HepG2 (cell line): ENCODE measurements around the gene ALDH4A1. TPM values are rescaled to one million over a fixed set of nuclear protein-coding genes. Genes with fewer than 3 reads are reported as not detected.

ENCODE experiments used
- ATAC-seq: fragments of 200-7000 bp; cut with Tn5 transposase; 3 replicates; pipeline ENCODE4 v1.9.1; 2020; ENCODE audit warnings: mild to moderate bottlenecking, moderate library complexity
- BruUV-seq: library from RNA; stranded (reverse); fragments of 400-500 nt; replicated peaks from 2 replicates; lab custom pipeline; 2021; lab: Mats Ljungman, UMichigan
- CTCF ChIA-PET: fragments of 300-600 bp; formaldehyde crosslinking; extraction: SDS; loops from one replicate; lab custom pipeline; 2021; ENCODE audit warnings: low total read pairs, inconsistent platforms, low intra/inter-chr PET ratio; lab: Yijun Ruan, JAX
- POLR2A ChIA-PET: fragments of 350-600 bp; sonication (Branson Sonifier 250); formaldehyde crosslinking; loops from one replicate; lab custom pipeline; 2020; ENCODE audit warnings: antibody characterized with exemption, inconsistent platforms; lab: Yijun Ruan, JAX
- DNase-seq: peaks from one replicate; pipeline ENCODE4 v3.0.0-alpha.2; 2015; ENCODE audit warnings: low spot score
- FAIRE-seq: peaks from 3 replicates; lab custom pipeline; 2011; peaks lifted over from hg19 to GRCh38; lab: Jason Lieb, UNC
- H2AFZ ChIP-seq: one replicate; pipeline ENCODE4 v1.6.1; 2011; ENCODE audit warnings: low read length, inconsistent platforms
- H3K27ac ChIP-seq: fragments of 300-600 bp; 3 replicates; pipeline ENCODE4 v1.8.0; 2011; ENCODE audit warnings: mixed run types, mild to moderate bottlenecking, mixed read lengths, low read length, inconsistent platforms; ENCODE audit not compliant: insufficient read depth; ENCODE audit errors: extremely low read length
- H3K27me3 ChIP-seq, 2 experiments: fragments of 200-600 bp in 1 of 2; 2 replicates in 1 of 2; 3 replicates in 1 of 2; pipeline versions ENCODE4 v1.6.0 to v1.8.0; 2011; ENCODE audit warnings: low read length in 2 of 2, mild to moderate bottlenecking in 2 of 2, moderate library complexity in 2 of 2, inconsistent platforms in 1 of 2; ENCODE audit not compliant: insufficient read depth in 2 of 2, control insufficient read depth in 1 of 2
- H3K36me3 ChIP-seq, 2 experiments: fragments of 200-600 bp in 1 of 2; replicated peaks in 1 of 2; 2 replicates in 1 of 2; 3 replicates in 1 of 2; pipeline versions ENCODE4 v1.5.1 to v1.8.0; 2011; ENCODE audit warnings: low read length in 2 of 2, inconsistent platforms in 1 of 2; ENCODE audit not compliant: insufficient read depth in 2 of 2, control insufficient read depth in 1 of 2
- H3K4me1 ChIP-seq: 2 replicates; pipeline ENCODE4 v1.5.1; 2012; ENCODE audit warnings: low read length, inconsistent platforms; ENCODE audit not compliant: insufficient read depth
- H3K4me2 ChIP-seq: 2 replicates; pipeline ENCODE4 v1.6.0; 2011; ENCODE audit warnings: low read depth, low read length, inconsistent platforms
- H3K4me3 ChIP-seq, 3 experiments: fragments of 200-600 bp in 1 of 3; sonication (generic), shearing (Covaris generic) in 1 of 3; replicated peaks in 1 of 3; 2 replicates each; pipeline ENCODE4 v1.5.1; 2011 to 2016; ENCODE audit warnings: low read length in 3 of 3, inconsistent platforms in 2 of 3, low read depth in 2 of 3, mild to moderate bottlenecking in 2 of 3, control low read depth in 1 of 3, mixed read lengths in 1 of 3; ENCODE audit not compliant: insufficient read depth in 1 of 3
- H3K79me2 ChIP-seq: one replicate; pipeline ENCODE4 v1.6.1; 2011; ENCODE audit warnings: low read length, inconsistent platforms; ENCODE audit not compliant: insufficient read depth
- H3K9ac ChIP-seq: 2 replicates; pipeline ENCODE4 v1.6.0; 2011; ENCODE audit warnings: mild to moderate bottlenecking, low read depth, low read length, inconsistent platforms; ENCODE audit not compliant: insufficient read depth
- H3K9me3 ChIP-seq: 2 replicates; pipeline ENCODE4 v1.5.1; 2012; ENCODE audit warnings: mild to moderate bottlenecking, low read length
- H4K20me1 ChIP-seq: 2 replicates; pipeline ENCODE4 v1.6.0; 2011; ENCODE audit warnings: inconsistent platforms, mild to moderate bottlenecking, low read length, moderate library complexity; ENCODE audit not compliant: insufficient read depth
- ARHGAP35 ChIP-seq: sonication (generic); formaldehyde crosslinking; IDR thresholded peaks from 2 replicates; pipeline ENCODE4 v1.9.0; 2022; ENCODE audit warnings: mild to moderate bottlenecking, inconsistent platforms, moderate library complexity, missing genetic modification reagents, borderline replicate concordance
- HOXA3 ChIP-seq: sonication (generic); formaldehyde crosslinking; IDR thresholded peaks from 2 replicates; pipeline ENCODE4 v1.5.0; 2020; ENCODE audit warnings: missing genetic modification reagents
- TRIM24 ChIP-seq: sonication (generic); formaldehyde crosslinking; IDR thresholded peaks from 2 replicates; pipeline ENCODE4 v1.8.0; 2022; ENCODE audit warnings: mild to moderate bottlenecking, missing genetic modification reagents
- YY1 ChIP-seq: IDR thresholded peaks from 2 replicates; pipeline ENCODE4 v1.6.1; 2011; ENCODE audit warnings: low read length, low read depth, moderate library complexity, mild to moderate bottlenecking; ENCODE audit not compliant: insufficient read depth, insufficient replicate concordance
- ZBTB34 ChIP-seq: sonication (generic); formaldehyde crosslinking; IDR thresholded peaks from 2 replicates; pipeline ENCODE4 v1.8.0; 2022; ENCODE audit warnings: mild to moderate bottlenecking, missing genetic modification reagents
- ZKSCAN1 ChIP-seq: fragments of 150-350 bp; IDR thresholded peaks from 2 replicates; pipeline ENCODE4 v1.6.1; 2014; ENCODE audit warnings: low read length
- ZNF160 ChIP-seq: sonication (generic); formaldehyde crosslinking; IDR thresholded peaks from 2 replicates; pipeline ENCODE4 v1.8.0; 2022; ENCODE audit warnings: mild to moderate bottlenecking, inconsistent platforms, missing genetic modification reagents
- ZNF253 ChIP-seq: sonication (generic); formaldehyde crosslinking; IDR thresholded peaks from 2 replicates; pipeline ENCODE4 v1.8.0; 2022; ENCODE audit warnings: mild to moderate bottlenecking, missing genetic modification reagents, borderline replicate concordance
- ZNF274 ChIP-seq: sonication (generic); formaldehyde crosslinking; IDR thresholded peaks from 2 replicates; pipeline ENCODE4 v1.5.1; 2020; ENCODE audit warnings: mild to moderate bottlenecking, missing genetic modification reagents
- ZNF282 ChIP-seq: fragments of 450-650 bp; IDR thresholded peaks from 2 replicates; pipeline ENCODE4 v1.6.1; 2018; ENCODE audit not compliant: partially characterized antibody
- ZNF44 ChIP-seq: sonication (generic); formaldehyde crosslinking; IDR thresholded peaks from 2 replicates; pipeline ENCODE4 v1.5.1; 2020; ENCODE audit warnings: mild to moderate bottlenecking, missing genetic modification reagents
- WGBS: methylation state at CpG from one replicate; pipeline ENCODE4 v1.1.6; 2017; ENCODE audit warnings: low lambda C conversion rate; 5-methylcytosine and 5-hydroxymethylcytosine counted together
- in situ Hi-C: cut with HindIII; loops from 2 replicates; pipeline ENCODE4 v1.10.0; 2017; ENCODE audit warnings: low pct_unique_long_range_greater_than_20kb; ENCODE audit not compliant: extremely low pct_ligation_motif_present
- intact Hi-C: fragments of 100-400 bp; cut with micrococcal nuclease; formaldehyde crosslinking; loops from one replicate; pipeline ENCODE4 v1.10.0; 2022; ENCODE audit not compliant: unreplicated experiment
- polyA plus RNA-seq, 8 experiments: library from polyadenylated mRNA; depleted of rRNA in 3 of 8; stranded (reverse) in 7 of 8; unstranded in 1 of 8; fragments of >200 nt; fragmentation: Illumina TruSeq in 4 of 8; extraction: Trizol in 4 of 8; gene quantifications; 2 replicates each; pipeline versions ENCODE4 v1.2.1 to v1.2.3, GENCODE V29; 2011 to 2016; ENCODE audit warnings: low read depth in 4 of 8, missing spikeins in 1 of 8, mixed read lengths in 1 of 8; ENCODE audit not compliant: insufficient read depth in 1 of 8
- total RNA-seq, 5 experiments: library from RNA; depleted of rRNA; stranded (reverse); fragments of >200 nt; fragmentation: Illumina TruSeq; extraction: Trizol; gene quantifications; 2 replicates each; pipeline ENCODE4 v1.2.3, GENCODE V29; 2016; ENCODE audit warnings: low read depth in 1 of 5
- TF ChIP-seq, protein P1 (sequence below): IDR thresholded peaks from 2 replicates; pipeline ENCODE4 v1.6.1; 2018; ENCODE audit warnings: missing genetic modification reagents, mild to moderate bottlenecking, missing compliant biosample characterization
- TF ChIP-seq, protein P2 (sequence below): sonication (generic); formaldehyde crosslinking; conservative IDR thresholded peaks from 2 replicates; pipeline ENCODE4 v1.4.0; 2020; ENCODE audit warnings: missing genetic modification reagents
- TF ChIP-seq, protein P3 (sequence below): sonication (generic); formaldehyde crosslinking; IDR thresholded peaks from 2 replicates; pipeline ENCODE4 v1.8.1; 2023; ENCODE audit warnings: mild to moderate bottlenecking, missing genetic modification reagents

Gene ALDH4A1
- total and polyA plus RNA-seq, 2 of the 13 experiments (the other 11 are each of a cell fraction or from before 2014, with no cell fraction given): 76.4 to 240 TPM

- Histone ChIP-seq H4K20me1 (no peaks in the 10 kb centered on the region), H3K36me3 (no peaks in the 10 kb centered on the region), H3K4me2 (no peak overlapping the region), H3K27ac (no peak overlapping the region), H3K9me3 (no peaks in the 10 kb centered on the region), H3K4me3 (no peak overlapping the region)
- ATAC-seq (no peak), FAIRE-seq (no peak)
- in situ Hi-C loops: no loop called here
- POLR2A ChIA-PET: no interaction called here
- TF ChIP-seq ARHGAP35 (CRISPR knock-in tag) (no peak), ZKSCAN1 (peak; percentile 94)
- TF ChIP-seq, all 625 proteins: peak for 1
- no TSS peak for BruUV-seq
- no peaks in the 10 kb centered on the region for H3K79me2 ChIP-seq
- H3K9ac ChIP-seq: no peak overlapping the region
- H3K27me3 ChIP-seq: peaks cover 1 to 20% of the 10 kb centered on the region in 2 experiments; a peak in 3 of 5 replicates
- no peak overlapping the region for H2AFZ ChIP-seq
- intact Hi-C loops: no loop called here
- DNase-seq: no peak
- WGBS: 47% methylated on average over 1 of the region's 1 CpG
- H3K4me1 ChIP-seq: no peaks in the 10 kb centered on the region
- CTCF ChIA-PET: no interaction called here
Measured at GRCh38 chr1:18856435-18856834, 45.9 kb downstream of the ALDH4A1 start.

DNA sequence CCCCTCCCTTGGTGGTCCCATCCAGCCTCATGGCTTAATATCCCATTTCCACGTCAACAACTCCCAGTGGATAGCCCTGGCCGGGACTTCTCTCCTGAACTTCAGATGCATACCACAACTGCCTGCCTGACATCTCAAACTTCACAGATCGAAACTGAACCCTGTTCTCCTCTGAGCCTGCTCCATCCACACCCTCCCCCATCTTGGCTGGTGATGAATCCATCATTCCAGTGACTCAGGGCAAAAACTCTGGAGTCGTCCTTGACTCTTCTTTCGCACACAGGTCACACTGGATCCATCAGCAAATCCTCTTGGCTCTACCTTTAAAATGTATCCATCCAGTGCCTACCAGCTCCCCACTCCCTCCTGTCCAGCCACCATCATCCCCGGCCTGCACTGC lies 46.8 kb downstream of the ALDH4A1 start:
- ATAC-seq: peak; percentile 59
- BruUV-seq: no TSS peak
- FAIRE-seq: no peak
- no peak for TF ChIP-seq ZNF253 (CRISPR knock-in tag)
- TF ChIP-seq ZNF282: no peak
- TF ChIP-seq ZNF160 (CRISPR knock-in tag): no peak
- no peak for TF ChIP-seq ZBTB34
- no peak for TF ChIP-seq ZNF274
- TF ChIP-seq HOXA3 (CRISPR knock-in tag): no peak
- TF ChIP-seq, protein P1, sequence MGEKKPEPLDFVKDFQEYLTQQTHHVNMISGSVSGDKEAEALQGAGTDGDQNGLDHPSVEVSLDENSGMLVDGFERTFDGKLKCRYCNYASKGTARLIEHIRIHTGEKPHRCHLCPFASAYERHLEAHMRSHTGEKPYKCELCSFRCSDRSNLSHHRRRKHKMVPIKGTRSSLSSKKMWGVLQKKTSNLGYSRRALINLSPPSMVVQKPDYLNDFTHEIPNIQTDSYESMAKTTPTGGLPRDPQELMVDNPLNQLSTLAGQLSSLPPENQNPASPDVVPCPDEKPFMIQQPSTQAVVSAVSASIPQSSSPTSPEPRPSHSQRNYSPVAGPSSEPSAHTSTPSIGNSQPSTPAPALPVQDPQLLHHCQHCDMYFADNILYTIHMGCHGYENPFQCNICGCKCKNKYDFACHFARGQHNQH (CRISPR knock-in tag): no peak
- TF ChIP-seq, protein P2, sequence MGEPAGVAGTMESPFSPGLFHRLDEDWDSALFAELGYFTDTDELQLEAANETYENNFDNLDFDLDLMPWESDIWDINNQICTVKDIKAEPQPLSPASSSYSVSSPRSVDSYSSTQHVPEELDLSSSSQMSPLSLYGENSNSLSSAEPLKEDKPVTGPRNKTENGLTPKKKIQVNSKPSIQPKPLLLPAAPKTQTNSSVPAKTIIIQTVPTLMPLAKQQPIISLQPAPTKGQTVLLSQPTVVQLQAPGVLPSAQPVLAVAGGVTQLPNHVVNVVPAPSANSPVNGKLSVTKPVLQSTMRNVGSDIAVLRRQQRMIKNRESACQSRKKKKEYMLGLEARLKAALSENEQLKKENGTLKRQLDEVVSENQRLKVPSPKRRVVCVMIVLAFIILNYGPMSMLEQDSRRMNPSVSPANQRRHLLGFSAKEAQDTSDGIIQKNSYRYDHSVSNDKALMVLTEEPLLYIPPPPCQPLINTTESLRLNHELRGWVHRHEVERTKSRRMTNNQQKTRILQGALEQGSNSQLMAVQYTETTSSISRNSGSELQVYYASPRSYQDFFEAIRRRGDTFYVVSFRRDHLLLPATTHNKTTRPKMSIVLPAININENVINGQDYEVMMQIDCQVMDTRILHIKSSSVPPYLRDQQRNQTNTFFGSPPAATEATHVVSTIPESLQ (CRISPR knock-in tag): no peak
- no peak for TF ChIP-seq TRIM24 (CRISPR knock-in tag)
- TF ChIP-seq, protein P3, sequence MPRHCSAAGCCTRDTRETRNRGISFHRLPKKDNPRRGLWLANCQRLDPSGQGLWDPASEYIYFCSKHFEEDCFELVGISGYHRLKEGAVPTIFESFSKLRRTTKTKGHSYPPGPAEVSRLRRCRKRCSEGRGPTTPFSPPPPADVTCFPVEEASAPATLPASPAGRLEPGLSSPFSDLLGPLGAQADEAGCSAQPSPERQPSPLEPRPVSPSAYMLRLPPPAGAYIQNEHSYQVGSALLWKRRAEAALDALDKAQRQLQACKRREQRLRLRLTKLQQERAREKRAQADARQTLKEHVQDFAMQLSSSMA (CRISPR knock-in tag): no peak
- TF ChIP-seq ZNF44 (CRISPR knock-in tag): no peak
- TF ChIP-seq YY1: no peak

More for the DNA sequence above, 46.8 kb downstream of the ALDH4A1 start:
- DNase-seq: peak; percentile 10
- Histone ChIP-seq H3K27ac (no peak overlapping the region), H3K27me3 (peaks cover 1 to 22% of the 10 kb centered on the region in 2 experiments; a peak in 3 of 5 replicates), H3K4me1 (no peaks in the 10 kb centered on the region), H3K79me2 (no peaks in the 10 kb centered on the region), H3K4me3 (no peak overlapping the region), H2AFZ (no peak overlapping the region), H3K36me3 (no peaks in the 10 kb centered on the region), H3K4me2 (no peak overlapping the region), H4K20me1 (no peaks in the 10 kb centered on the region), H3K9me3 (no peaks in the 10 kb centered on the region), H3K9ac (no peak overlapping the region)
- POLR2A ChIA-PET: no interaction called here
- CTCF ChIA-PET: no interaction called here
- whole genome bisulfite sequencing: 4% methylated on average over 6 of the region's 6 CpGs
- in situ Hi-C loops: no loop called here
- intact Hi-C loops: no loop called here
